Vagina (tissue), 2 donors: ENCODE data around the gene SLCO2B1.

ENCODE experiments used
- POLR2A ChIP-seq, 2 donors: fragments of 450-650 bp; IDR thresholded peaks; one replicate each; pipeline ENCODE4 v1.6.1; 2017; ENCODE audit warnings: antibody characterized with exemption in 2 of 2, mild to moderate bottlenecking in 2 of 2, moderate library complexity in 2 of 2
- TF ChIP-seq, protein P1 (sequence below), 3 experiments: fragments of 450-650 bp in 2 of 3; fragments of 200-600 bp in 1 of 3; sonication (generic) in 1 of 3; IDR thresholded peaks; one replicate each; pipeline ENCODE4 v1.5.1; 2017 to 2019; ENCODE audit warnings: antibody characterized with exemption in 3 of 3, mild to moderate bottlenecking in 2 of 3, moderate library complexity in 2 of 3

DNA sequence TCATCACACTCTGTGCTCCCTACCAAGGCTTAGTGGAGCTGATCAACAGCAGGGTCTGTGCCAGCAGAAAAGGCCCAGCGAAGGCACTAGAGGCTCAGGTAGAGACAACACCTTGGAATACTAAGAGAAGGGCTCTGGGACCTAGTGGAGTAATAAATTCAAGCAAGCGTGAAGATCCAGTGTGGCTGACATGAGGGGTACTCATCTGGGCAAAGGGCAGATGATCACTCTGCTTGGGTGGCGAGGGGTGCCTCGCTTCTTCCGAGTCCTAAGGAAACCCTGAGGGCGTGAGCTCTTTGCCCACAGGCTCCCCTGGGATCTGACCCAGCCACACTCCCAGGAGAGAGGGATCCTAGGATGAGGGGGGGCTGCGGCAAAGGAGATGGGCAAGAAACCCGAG is 86.1 kb downstream of the SLCO2B1 start:
- no peak for TF ChIP-seq POLR2A (IDR thresholded peaks at IDR 0.05)
- TF ChIP-seq, protein P1, sequence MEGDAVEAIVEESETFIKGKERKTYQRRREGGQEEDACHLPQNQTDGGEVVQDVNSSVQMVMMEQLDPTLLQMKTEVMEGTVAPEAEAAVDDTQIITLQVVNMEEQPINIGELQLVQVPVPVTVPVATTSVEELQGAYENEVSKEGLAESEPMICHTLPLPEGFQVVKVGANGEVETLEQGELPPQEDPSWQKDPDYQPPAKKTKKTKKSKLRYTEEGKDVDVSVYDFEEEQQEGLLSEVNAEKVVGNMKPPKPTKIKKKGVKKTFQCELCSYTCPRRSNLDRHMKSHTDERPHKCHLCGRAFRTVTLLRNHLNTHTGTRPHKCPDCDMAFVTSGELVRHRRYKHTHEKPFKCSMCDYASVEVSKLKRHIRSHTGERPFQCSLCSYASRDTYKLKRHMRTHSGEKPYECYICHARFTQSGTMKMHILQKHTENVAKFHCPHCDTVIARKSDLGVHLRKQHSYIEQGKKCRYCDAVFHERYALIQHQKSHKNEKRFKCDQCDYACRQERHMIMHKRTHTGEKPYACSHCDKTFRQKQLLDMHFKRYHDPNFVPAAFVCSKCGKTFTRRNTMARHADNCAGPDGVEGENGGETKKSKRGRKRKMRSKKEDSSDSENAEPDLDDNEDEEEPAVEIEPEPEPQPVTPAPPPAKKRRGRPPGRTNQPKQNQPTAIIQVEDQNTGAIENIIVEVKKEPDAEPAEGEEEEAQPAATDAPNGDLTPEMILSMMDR (IDR thresholded peaks at IDR 0.05), result no peak
